Suprapubic skin (tissue), 3 donors: Measurements from ENCODE around the gene NTM.

ENCODE experiments used
- CTCF ChIP-seq, 2 donors: fragments of 200-600 bp in 1 of 2; fragments of 450-650 bp in 1 of 2; sonication (generic) in 1 of 2; IDR thresholded peaks; one replicate each; pipeline ENCODE4 v1.5.1; 2016 to 2019; ENCODE audit warnings: antibody characterized with exemption in 2 of 2, mild to moderate bottlenecking in 1 of 2, moderate library complexity in 1 of 2
- POLR2AphosphoS5 ChIP-seq, 3 donors: sonication (generic); formaldehyde crosslinking; IDR thresholded peaks; one replicate each; pipeline ENCODE4 v1.6.1; 2017; ENCODE audit warnings: antibody characterized with exemption in 3 of 3

DNA sequence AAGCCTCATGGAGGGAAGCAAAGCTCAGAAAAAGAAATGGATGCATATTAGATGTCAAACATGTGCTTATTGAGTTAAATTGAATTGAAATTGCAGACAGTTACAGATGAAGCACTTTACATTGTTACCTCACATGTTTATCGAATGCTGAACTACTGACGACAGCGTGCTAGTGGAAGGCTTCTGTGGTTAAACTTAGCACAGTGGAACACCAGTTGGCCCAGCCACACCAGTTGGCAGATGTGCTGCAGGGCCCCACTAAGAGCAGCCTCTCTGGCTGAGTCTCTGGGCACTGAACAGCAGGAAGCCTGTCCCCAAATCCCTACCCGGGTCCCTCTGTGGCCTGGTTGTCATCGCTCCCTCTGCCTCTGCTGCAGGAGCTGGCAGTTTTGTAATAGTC, 242.1 kb downstream of the NTM start:
- TF ChIP-seq CTCF (IDR thresholded peaks at IDR 0.05), result no peak
- no peak for TF ChIP-seq POLR2AphosphoS5 (IDR thresholded peaks at IDR 0.05)
